ENCODE data around the gene ZDHHC11B. TPM values are rescaled to one million over a fixed set of nuclear protein-coding genes. Genes with fewer than 3 reads are reported as not detected.

The ZDHHC11B gene
- total and polyA plus RNA-seq, 8 donors = 0.93 to 42.4 (median 8.6) TPM

DNA sequence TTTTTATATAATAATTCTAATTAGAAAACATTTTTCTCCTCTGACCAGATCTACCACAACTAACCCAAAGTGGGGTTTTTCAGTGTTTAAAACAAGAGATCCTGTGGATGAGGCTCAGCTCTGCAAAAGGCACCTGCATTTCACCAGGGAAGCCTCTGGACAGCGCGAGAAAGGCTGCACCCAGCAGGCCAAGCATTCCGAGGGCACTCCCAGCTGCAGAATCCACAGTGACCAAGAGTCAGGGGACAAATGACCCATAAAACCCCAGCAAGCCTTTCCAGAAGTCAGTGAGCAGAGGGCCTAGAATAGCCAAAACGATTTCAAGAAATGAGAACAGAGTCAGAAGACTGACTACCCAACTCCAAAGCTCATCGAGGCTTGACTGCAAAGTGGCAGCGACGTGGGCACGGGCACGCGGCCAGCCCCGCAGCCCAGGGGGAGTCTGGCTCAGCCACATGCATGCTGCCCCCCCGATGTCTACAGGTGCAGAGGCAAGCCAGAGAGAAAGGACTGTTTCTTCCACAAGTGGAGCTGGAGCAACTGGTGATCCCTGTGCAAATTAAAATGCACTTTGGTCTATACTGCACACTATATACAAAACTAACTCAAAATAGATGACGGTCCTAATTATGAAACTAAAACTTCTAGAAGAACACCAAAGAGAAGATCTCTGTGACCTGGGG is 117.6 kb downstream of the ZDHHC11B start:
- WGBS, 5 donors = 90 to 95% (median 94%) methylated on average over 13 of the region's 13 CpGs
- Histone ChIP-seq H3K4me1 (peaks cover 8 to 39% (median 34%) of the 10 kb centered on the region in 4 donors), H3K27me3 (peaks cover 0 to 3% (median 0%) of the 10 kb centered on the region in 3 donors), H3K27ac (no peak overlapping the region), H3K4me3 (no peak overlapping the region), H3K36me3 (peaks cover 0 to 52% (median 48%) of the 10 kb centered on the region in 4 donors), H3K9me3 (no peaks in the 10 kb centered on the region)
- intact Hi-C loops (cut with DNase I; ENCODE audit: low total_unique reads) = no loop called here
- DNase-seq = no peak
- no peak for TF ChIP-seq EP300 (IDR thresholded peaks at IDR 0.05)
- TF ChIP-seq, protein P1, sequence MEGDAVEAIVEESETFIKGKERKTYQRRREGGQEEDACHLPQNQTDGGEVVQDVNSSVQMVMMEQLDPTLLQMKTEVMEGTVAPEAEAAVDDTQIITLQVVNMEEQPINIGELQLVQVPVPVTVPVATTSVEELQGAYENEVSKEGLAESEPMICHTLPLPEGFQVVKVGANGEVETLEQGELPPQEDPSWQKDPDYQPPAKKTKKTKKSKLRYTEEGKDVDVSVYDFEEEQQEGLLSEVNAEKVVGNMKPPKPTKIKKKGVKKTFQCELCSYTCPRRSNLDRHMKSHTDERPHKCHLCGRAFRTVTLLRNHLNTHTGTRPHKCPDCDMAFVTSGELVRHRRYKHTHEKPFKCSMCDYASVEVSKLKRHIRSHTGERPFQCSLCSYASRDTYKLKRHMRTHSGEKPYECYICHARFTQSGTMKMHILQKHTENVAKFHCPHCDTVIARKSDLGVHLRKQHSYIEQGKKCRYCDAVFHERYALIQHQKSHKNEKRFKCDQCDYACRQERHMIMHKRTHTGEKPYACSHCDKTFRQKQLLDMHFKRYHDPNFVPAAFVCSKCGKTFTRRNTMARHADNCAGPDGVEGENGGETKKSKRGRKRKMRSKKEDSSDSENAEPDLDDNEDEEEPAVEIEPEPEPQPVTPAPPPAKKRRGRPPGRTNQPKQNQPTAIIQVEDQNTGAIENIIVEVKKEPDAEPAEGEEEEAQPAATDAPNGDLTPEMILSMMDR (IDR thresholded peaks at IDR 0.05) = no peak

DNA sequence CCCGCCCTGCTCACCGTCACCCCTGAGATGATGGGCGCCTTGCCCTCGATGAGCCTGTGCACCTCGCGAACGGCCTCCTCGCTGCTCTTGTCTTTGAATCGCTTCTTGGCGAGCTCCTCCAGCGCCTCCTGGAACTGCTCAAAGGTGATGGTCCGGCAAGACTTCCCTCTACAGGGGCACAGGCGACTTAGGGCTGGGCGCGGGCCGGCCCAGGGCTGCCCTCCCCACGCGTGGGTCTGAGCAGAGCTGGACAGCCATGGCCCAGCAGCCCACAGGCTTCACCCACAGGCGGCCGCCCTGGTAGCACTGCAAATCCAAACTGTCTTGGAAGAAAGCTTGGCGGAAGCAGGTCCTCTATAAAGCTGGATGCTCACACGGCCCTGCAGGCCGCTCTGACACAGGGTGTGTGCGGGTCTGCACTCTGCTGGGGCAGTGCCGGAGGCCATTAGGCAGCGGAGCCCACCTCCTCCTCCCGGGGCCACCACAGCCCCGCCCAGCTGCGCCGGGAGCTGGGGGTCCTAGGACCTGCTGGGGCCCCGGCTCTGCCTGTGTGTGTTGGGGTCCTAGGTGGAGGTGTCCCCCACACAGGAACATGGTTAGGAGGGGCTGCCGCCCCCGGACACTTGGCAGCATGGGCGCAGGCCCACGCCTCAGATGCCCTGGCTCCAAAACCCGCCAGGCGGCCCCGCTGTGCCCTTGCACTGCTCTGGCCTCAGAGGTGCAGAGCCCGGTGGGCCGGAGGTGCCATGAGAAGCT is 118.4 kb downstream of the ZDHHC11B start:
- no peak overlapping the region for H3K27ac ChIP-seq
- H3K27me3 ChIP-seq = no peaks in the 10 kb centered on the region
- no peaks in the 10 kb centered on the region for H3K9me3 ChIP-seq
- no peak for DNase-seq
- peaks cover 0 to 61% (median 55%) of the 10 kb centered on the region in 4 donors for H3K36me3 ChIP-seq
- WGBS, 5 donors = 91 to 97% (median 95%) methylated on average over 26 to 40 of the region's 40 CpGs
- H3K4me1 ChIP-seq = peaks cover 0 to 31% (median 25%) of the 10 kb centered on the region in 4 donors
- TF ChIP-seq EP300 (IDR thresholded peaks at IDR 0.05) (no peak), POLR2A (IDR thresholded peaks at IDR 0.05) (no peak), POLR2AphosphoS5 (IDR thresholded peaks at IDR 0.05) (no peak)
- TF ChIP-seq, protein P1 (IDR thresholded peaks at IDR 0.05) = no peak
- H3K4me3 ChIP-seq = no peak overlapping the region
- intact Hi-C loops (cut with DNase I; ENCODE audit: low total_unique reads) = no loop called here

DNA sequence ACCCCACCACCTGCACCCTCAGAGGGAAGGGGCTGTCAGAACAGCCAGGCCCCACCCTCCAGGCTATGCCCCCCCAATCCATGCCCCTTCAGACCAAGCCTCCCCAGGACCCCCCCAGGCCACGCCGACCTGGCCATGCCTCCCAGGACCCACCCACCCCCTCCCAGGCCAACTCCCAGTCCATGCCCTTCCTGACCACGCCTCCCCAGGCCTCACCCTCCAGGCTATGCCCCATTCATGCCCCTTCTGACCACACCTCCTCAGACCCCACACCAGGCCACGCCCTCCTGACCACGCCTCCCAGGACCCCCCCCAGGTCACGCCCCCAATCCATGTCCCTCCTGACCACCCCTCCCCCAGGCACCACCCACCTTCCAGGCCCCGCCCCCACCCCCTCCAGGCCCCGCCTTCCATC is 119.0 kb downstream of the ZDHHC11B start:
- H3K4me3 ChIP-seq = no peak overlapping the region
- 61 to 87% (median 79%) methylated on average over 5 to 8 of the region's 8 CpGs for WGBS, 5 donors
- no peaks in the 10 kb centered on the region for H3K9me3 ChIP-seq
- intact Hi-C loops (cut with DNase I; ENCODE audit: low total_unique reads) = no loop called here
- no peak for DNase-seq
- TF ChIP-seq POLR2A (IDR thresholded peaks at IDR 0.05) (no peak), POLR2AphosphoS5 (IDR thresholded peaks at IDR 0.05) (no peak), EP300 (IDR thresholded peaks at IDR 0.05) (no peak)
- TF ChIP-seq, protein P1 (IDR thresholded peaks at IDR 0.05) = no peak
- no peak overlapping the region for H3K27ac ChIP-seq
- H3K27me3 ChIP-seq = no peaks in the 10 kb centered on the region
- peaks cover 0 to 27% (median 23%) of the 10 kb centered on the region in 4 donors for H3K4me1 ChIP-seq
- peaks cover 0 to 64% (median 59%) of the 10 kb centered on the region in 4 donors for H3K36me3 ChIP-seq

DNA sequence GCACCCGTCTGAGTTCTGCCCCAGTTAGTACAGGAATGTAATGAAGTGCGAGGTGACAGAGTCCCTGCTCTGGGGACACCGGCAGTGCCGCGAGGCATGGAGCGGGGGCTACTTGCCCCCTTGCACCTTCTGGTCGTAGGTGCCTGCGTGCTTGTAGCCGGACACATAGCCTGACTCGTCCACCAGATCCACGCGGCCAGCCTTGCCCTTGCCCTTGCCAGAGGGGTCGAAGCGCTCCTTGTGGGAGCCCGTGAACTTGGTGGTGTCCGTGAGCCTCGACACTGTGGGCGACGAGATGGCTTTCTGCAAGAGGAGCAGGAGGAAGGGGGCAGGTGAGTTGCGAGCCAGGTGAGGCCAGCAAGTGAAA is 119.6 kb downstream of the ZDHHC11B start:
- Histone ChIP-seq H3K4me3 (no peak overlapping the region), H3K27me3 (no peaks in the 10 kb centered on the region), H3K9me3 (no peaks in the 10 kb centered on the region), H3K4me1 (peaks cover 0 to 27% (median 23%) of the 10 kb centered on the region in 4 donors), H3K27ac (peak overlapping the region in 2 of 5 donors; percentile 70 to 82), H3K36me3 (peaks cover 0 to 70% (median 64%) of the 10 kb centered on the region in 4 donors)
- 91 to 97% (median 96%) methylated on average over 12 to 20 of the region's 20 CpGs for WGBS, 5 donors
- intact Hi-C loops (cut with DNase I; ENCODE audit: low total_unique reads) = no loop called here
- DNase-seq = no peak
- TF ChIP-seq POLR2AphosphoS5 (IDR thresholded peaks at IDR 0.05) (no peak), EP300 (IDR thresholded peaks at IDR 0.05) (no peak), POLR2A (IDR thresholded peaks at IDR 0.05) (no peak)
- TF ChIP-seq, protein P1 (IDR thresholded peaks at IDR 0.05) = no peak

Measured in stomach (tissue), 9 donors.